NCI-H2029 treated with DMSO at 0.1 percent for 48 hours (cell line): ENCODE measurements around the gene NR4A2.
A peak's percentile ranks its signal among the peaks of the same experiment; 100 is the strongest.

ENCODE experiments used
- DNase-seq: peaks from one replicate; lab custom pipeline; 2025; lab: John Stamatoyannopoulos, UW

The NR4A2 gene

GRCh38 chr2:156332534-156333273, at the start of gene NR4A2:
Gene NR4A2, minus strand, starts transcription at chr2:156332721. Its CDS starts 2,535 bp downstream, at chr2:156330186.
- DNase-seq = peak; percentile 65

GRCh38 chr2:156380117-156380645, 47.7 kb upstream of the NR4A2 start:
- no peak for DNase-seq

- DNase-seq = no peak
Measured at GRCh38 chr2:156379714-156380113, 47.2 kb upstream of the NR4A2 start.

- no peak for DNase-seq
Measured at GRCh38 chr2:156379071-156379470, 46.5 kb upstream of the NR4A2 start.

- no peak for DNase-seq
Measured at GRCh38 chr2:156366753-156367152, 34.2 kb upstream of the NR4A2 start.

- no peak for DNase-seq
Measured at GRCh38 chr2:156363141-156363540, 30.6 kb upstream of the NR4A2 start.

- DNase-seq = no peak
Measured at GRCh38 chr2:156356014-156356754, 23.7 kb upstream of the NR4A2 start.

- DNase-seq = no peak
Measured at GRCh38 chr2:156352911-156353310, 20.4 kb upstream of the NR4A2 start.

GRCh38 chr2:156350374-156351142, 18.0 kb upstream of the NR4A2 start:
- no peak for DNase-seq

GRCh38 chr2:156349605-156350004, 17.1 kb upstream of the NR4A2 start:
- no peak for DNase-seq

- DNase-seq = no peak
Measured at GRCh38 chr2:156349161-156349560, 16.6 kb upstream of the NR4A2 start.

- no peak for DNase-seq
Measured at GRCh38 chr2:156347431-156347830, 14.9 kb upstream of the NR4A2 start.

- no peak for DNase-seq
Measured at GRCh38 chr2:156346731-156347130, 14.2 kb upstream of the NR4A2 start.

- no peak for DNase-seq
Measured at GRCh38 chr2:156345582-156345981, 13.1 kb upstream of the NR4A2 start.

GRCh38 chr2:156343940-156344301, 11.4 kb upstream of the NR4A2 start:
- DNase-seq = no peak

GRCh38 chr2:156343096-156343939, 10.8 kb upstream of the NR4A2 start:
- DNase-seq = no peak

- peak; percentile 70 for DNase-seq
Measured at GRCh38 chr2:156342254-156343095, 10.0 kb upstream of the NR4A2 start.

GRCh38 chr2:156341452-156342253, 9.1 kb upstream of the NR4A2 start:
- peak; percentile 83 for DNase-seq

- peak; percentile 66 for DNase-seq
Measured at GRCh38 chr2:156340804-156341451, 8.4 kb upstream of the NR4A2 start.
